Activated CD4-positive, alpha-beta T cell treated with anti-CD3 and anti-CD28 coated beads, Interleukin-2, amount 10 ng/mL, durations not matched to agents 24 days and 14 days (primary cell): ENCODE measurements around the gene MLANA. TPM values are rescaled to one million over a fixed set of nuclear protein-coding genes. Genes with fewer than 3 reads are reported as not detected.

ENCODE experiments used
- DNase-seq: peaks from one replicate; pipeline ENCODE4 v3.0.0; 2022
- H3K27ac Mint-ChIP-seq: one replicate; pipeline ENCODE4 v1.8.0; 2022; ENCODE audit warnings: mild to moderate bottlenecking, mixed read lengths
- H3K27me3 Mint-ChIP-seq: one replicate; pipeline ENCODE4 v1.8.0; 2022; ENCODE audit warnings: mixed read lengths
- H3K36me3 Mint-ChIP-seq: one replicate; pipeline ENCODE4 v1.8.0; 2022; ENCODE audit warnings: low read depth, mild to moderate bottlenecking, mixed read lengths
- H3K4me1 Mint-ChIP-seq: one replicate; pipeline ENCODE4 v1.8.0; 2021; ENCODE audit warnings: mixed read lengths
- H3K4me3 Mint-ChIP-seq: one replicate; pipeline ENCODE4 v1.8.0; 2022; ENCODE audit warnings: mild to moderate bottlenecking, moderate library complexity, mixed read lengths
- H3K9me3 Mint-ChIP-seq: one replicate; pipeline ENCODE4 v1.8.0; 2021; ENCODE audit warnings: mixed read lengths
- intact Hi-C: fragments of 100-400 bp; cut with micrococcal nuclease; formaldehyde crosslinking; loops from one replicate; pipeline ENCODE4 v1.15.1; 2023
- total RNA-seq: library from RNA; stranded (reverse); gene quantifications from 2 replicates; pipeline ENCODE4 v1.2.3, GENCODE V29; 2022

The MLANA gene, protein sequence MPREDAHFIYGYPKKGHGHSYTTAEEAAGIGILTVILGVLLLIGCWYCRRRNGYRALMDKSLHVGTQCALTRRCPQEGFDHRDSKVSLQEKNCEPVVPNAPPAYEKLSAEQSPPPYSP
- total RNA-seq = not detected in 2 replicates

DNA sequence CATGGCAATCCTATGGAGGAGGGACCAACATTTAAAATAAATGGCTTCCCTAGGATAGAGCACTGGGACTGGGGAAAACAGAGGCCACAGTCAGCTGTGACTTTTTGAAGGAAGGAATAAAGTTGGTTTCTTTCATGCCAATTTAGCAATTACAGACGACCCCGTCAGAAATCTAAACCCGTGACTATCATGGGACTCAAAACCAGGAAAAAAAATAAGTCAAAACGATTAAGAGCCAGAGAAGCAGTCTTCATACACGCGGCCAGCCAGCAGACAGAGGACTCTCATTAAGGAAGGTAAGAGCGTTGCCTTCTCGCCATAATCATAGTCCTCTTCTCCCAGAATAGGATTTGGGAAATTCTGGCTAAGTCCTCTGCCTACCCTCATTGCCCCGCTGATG, at the start of gene MLANA:
TSS of gene MLANA (plus strand) at position 249 of the 400 bp plus-strand sequence. CDS start 1,586 bp downstream, outside the sequence.
- Mint-ChIP-seq H3K4me3 (no peak within 1 kb of the TSS), H3K27ac (no peak within 1 kb of the TSS), H3K9me3 (no peaks in the 10 kb centered on the region), H3K36me3 (peaks cover 3% of the 10 kb centered on the region), H3K27me3 (no peaks in the 10 kb centered on the region), H3K4me1 (peaks cover 7% of the 10 kb centered on the region)
- intact Hi-C loops = no loop called here
- no peak for DNase-seq

DNA sequence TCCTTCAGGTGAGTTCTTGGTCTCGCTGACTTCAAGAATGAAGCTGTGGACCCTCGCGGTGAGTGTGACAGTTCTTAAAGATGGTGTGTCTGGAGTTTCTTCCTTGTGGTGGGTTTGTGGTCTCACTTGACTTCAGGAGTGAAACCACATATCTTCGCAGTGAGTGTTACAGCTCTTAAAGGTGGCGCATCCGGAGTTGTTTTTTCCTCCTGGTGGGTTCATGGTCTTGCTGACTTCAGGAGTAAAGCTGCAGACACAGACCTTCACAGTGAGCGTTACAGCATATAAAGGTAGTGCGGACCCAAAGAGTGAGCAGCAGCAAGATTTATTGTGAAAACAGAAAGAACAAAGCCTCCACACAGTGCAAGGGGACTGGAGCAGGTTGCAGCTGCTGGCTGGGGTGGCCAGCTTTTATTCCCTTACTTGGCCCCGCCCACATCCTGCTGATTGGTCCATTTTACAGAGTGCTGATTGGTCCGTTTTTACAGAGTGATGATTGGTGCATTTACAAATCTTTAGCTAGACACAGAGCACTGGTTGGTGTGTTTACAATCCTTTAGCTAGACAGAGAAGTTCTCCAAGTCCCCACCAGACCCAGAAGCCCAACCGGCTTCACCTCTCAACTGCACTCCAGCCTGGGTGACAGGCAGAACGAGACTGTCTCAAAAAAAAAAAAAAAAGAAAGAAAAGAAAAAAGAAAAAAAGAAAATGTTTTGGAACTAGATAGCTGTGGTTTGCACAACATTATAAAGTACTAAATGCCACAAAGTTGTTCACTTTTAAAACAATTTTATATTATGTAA, 48.7 kb upstream of the MLANA start:
- DNase-seq = peak; percentile 88
- Mint-ChIP-seq H3K27ac (peak overlapping the region; percentile 89), H3K4me3 (peak overlapping the region; percentile 76), H3K36me3 (peaks cover 15% of the 10 kb centered on the region), H3K27me3 (no peaks in the 10 kb centered on the region), H3K4me1 (peaks cover 65% of the 10 kb centered on the region), H3K9me3 (peaks cover 11% of the 10 kb centered on the region)
- intact Hi-C loops = loop anchor here (1.0 to 10.0 kb wide), 4 partner anchors 9 to 913 kb away; partner anchors contain the start of genes ERMP1 and KDM4C

DNA sequence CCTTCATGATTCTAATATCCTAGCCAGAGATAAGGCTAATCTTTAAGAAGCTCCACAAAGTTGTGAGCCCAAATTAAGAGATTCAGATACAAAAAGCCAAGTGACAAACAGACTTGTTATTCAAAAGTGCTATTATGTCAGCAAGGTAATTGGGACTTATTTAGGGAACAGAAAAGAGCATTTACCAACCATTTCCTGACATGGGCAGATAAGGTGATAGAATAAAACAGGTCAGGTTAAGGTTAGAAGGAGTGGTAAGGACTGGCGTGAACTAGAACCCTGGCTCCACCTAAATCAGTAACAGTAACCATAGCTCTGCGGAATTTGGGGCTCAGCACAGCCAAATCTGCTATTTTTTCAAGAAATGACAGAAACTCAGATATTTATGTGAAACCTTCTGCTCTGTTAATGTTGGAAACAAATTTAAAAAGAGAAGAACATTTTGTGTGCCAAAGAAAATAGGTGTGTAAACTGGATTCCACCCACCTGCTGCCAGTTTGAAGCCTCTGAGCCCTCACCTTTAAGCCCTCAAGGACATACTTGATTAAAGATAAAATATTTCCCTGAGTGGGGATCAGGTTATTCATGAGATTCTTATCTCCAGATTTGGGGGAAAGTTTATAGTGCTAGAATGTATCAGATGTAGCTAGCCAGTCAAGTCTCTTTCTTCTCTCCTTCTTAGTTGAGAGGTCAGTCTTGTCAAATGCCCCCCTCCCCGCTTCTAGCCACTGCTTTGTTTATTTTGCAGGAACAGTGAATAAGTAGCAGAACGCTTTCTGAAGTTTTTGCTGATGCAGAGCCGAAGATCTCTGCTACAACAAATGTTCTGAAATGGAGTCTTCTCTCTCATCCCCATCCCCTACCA, 47.5 kb upstream of the MLANA start:
- H3K27ac Mint-ChIP-seq = peak overlapping the region; percentile 91
- intact Hi-C loops = loop anchor here (5.0 to 10.0 kb wide), 2 partner anchors 861 to 912 kb away; partner anchors contain the start of gene KDM4C
- H3K9me3 Mint-ChIP-seq = peaks cover 11% of the 10 kb centered on the region
- H3K36me3 Mint-ChIP-seq = peaks cover 15% of the 10 kb centered on the region
- peak overlapping the region; percentile 73 for H3K4me3 Mint-ChIP-seq
- no peak for DNase-seq
- peaks cover 67% of the 10 kb centered on the region for H3K4me1 Mint-ChIP-seq
- H3K27me3 Mint-ChIP-seq = no peaks in the 10 kb centered on the region

DNA sequence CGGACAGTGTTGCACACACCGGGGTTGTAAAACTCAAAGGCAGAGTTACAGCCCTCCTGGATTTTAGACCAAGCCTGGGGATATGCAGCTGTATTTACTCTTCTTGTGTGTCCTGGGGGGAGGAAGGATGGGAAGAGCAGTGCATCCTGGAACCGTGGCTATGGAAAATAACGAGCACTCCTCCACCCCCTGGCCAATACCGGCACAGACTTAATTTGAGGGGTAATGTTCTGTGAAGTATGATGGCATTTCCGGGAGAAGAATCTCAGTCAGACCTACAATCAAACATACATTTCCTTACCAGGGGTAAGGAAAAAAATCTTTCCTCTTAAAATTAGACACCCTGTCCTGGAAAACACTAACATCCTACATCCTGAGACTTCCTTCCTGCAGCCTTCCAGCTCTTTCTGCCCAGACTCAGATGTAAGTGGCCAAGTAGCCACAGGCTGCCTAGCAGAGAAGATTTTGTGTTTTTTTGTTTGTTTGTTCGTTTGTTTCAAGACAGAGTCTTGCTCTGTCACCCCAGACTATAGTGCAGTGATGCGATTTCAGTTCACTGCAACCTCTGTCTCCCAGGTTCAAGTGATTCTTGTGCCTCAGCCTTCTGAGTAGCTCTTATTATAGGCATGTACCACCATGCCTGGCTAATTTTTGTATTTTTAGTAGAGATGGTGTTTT, 46.8 kb upstream of the MLANA start:
- H3K36me3 Mint-ChIP-seq = peaks cover 18% of the 10 kb centered on the region
- H3K27me3 Mint-ChIP-seq = no peaks in the 10 kb centered on the region
- intact Hi-C loops = loop anchor here (2.0 to 10.0 kb wide), 3 partner anchors 55 to 911 kb away; partner anchors contain the start of gene KDM4C
- peaks cover 11% of the 10 kb centered on the region for H3K9me3 Mint-ChIP-seq
- peaks cover 68% of the 10 kb centered on the region for H3K4me1 Mint-ChIP-seq
- H3K27ac Mint-ChIP-seq = peak overlapping the region; percentile 91
- H3K4me3 Mint-ChIP-seq = peak overlapping the region; percentile 73
- DNase-seq = peak; percentile 63

DNA sequence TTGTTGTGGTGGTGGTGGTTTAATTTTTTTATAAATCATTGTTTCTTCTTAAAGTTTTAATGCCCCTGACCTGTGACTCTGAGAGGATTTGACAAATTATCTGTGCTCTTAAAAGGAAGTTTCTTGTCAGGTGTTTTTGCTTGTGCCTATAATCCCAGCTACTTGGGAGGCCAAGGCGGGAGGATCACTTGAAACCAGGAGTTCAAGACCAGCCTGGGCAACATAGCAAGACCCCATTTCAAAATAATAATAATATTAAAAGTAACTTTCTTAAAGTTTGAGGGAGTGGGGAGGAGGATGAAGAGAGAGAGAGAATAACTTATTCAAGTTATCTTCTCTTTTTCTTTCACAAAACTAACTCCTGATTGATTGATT, 45.5 kb upstream of the MLANA start:
- no peak for DNase-seq
- Mint-ChIP-seq H3K4me1 (peaks cover 67% of the 10 kb centered on the region), H3K27me3 (no peaks in the 10 kb centered on the region), H3K36me3 (peaks cover 19% of the 10 kb centered on the region), H3K27ac (peak overlapping the region; percentile 91), H3K9me3 (peaks cover 11% of the 10 kb centered on the region), H3K4me3 (peak overlapping the region; percentile 73)
- intact Hi-C loops = loop anchor here (2.0 to 10.0 kb wide), 3 partner anchors 56 to 1053 kb away; partner anchors contain the start of genes KDM4C and RCL1

DNA sequence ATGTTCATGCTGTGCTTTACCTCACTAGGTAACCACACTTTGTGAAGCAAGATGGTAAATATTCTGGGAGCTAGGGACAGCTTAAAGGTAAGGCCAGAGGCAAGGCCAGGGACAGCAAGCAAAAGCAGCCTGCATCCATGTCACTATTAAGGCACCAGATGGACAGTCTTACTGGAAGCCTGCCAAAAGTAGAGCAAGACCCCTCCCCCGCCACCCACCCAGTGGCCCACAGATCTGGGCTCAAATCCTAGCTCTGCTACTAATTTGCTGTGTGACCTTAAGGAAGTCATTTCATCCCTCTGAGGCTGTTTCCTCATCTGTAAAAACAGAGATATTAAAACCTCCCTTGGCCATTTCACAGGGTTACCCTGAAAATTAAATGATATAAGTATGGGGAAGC, 44.6 kb upstream of the MLANA start:
- no peak for DNase-seq
- Mint-ChIP-seq H3K27ac (peak overlapping the region; percentile 81), H3K36me3 (peaks cover 19% of the 10 kb centered on the region), H3K4me3 (no peak overlapping the region), H3K4me1 (peaks cover 72% of the 10 kb centered on the region), H3K27me3 (no peaks in the 10 kb centered on the region), H3K9me3 (peaks cover 11% of the 10 kb centered on the region)
- intact Hi-C loops = loop anchor here (5.0 to 10.0 kb wide), 2 partner anchors 909 to 1054 kb away; partner anchors contain the start of genes KDM4C and RCL1

DNA sequence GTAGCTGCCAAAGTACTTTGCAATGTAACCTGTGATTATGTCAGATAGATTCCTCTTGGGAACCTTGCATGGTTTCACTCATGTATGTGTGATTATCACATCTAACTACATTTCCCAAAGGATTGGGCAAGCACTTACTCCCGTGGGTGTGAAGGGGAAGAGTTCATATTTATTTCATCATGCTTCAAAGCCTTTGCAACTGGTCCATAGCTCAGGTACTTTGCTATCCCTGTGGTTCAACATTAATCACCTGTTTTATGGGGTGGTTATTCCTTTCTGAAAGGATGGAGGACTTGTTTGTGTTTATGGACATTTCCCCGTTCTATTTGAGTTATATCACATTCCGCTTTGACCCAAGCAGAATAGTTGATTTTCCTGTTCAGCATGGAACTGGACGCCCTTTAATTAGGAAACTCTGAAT, 44.2 kb upstream of the MLANA start:
- Mint-ChIP-seq H3K4me3 (no peak overlapping the region), H3K4me1 (peaks cover 71% of the 10 kb centered on the region), H3K27ac (no peak overlapping the region), H3K36me3 (peaks cover 16% of the 10 kb centered on the region), H3K27me3 (no peaks in the 10 kb centered on the region), H3K9me3 (peaks cover 11% of the 10 kb centered on the region)
- DNase-seq = no peak
- intact Hi-C loops = loop anchor here (5.0 to 10.0 kb wide), 2 partner anchors 908 to 1054 kb away; partner anchors contain the start of genes KDM4C and RCL1

DNA sequence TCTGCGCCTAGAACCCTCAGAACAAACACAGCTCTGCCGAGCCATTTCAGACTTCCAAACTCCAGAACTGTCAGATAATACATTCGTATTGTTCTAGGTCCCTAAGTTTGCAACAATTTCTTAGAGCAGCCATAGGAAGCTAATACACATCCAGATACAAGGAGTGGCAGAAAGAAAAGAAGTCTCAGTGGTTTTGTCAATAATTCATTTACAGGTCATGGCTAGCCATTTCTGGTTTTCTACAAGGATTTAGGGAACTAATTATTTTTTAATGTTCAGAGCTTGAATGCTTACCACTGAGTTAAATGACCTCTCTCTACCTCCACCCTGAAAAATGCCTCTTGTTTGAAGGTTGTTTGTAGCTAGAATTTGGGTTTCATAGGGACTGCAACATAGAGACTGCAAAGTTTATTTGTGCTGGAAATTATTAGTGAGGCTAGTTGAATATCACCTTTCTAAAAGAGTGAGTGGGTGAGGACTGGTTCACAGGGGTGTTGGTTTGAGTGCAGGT, 42.3 kb upstream of the MLANA start:
- H3K27me3 Mint-ChIP-seq = no peaks in the 10 kb centered on the region
- H3K4me1 Mint-ChIP-seq = peaks cover 71% of the 10 kb centered on the region
- H3K27ac Mint-ChIP-seq = no peak overlapping the region
- no peak overlapping the region for H3K4me3 Mint-ChIP-seq
- intact Hi-C loops = loop anchor here (5.0 to 10.0 kb wide), 2 partner anchors 906 to 1056 kb away; partner anchors contain the start of genes KDM4C and RCL1
- no peak for DNase-seq
- peaks cover 5% of the 10 kb centered on the region for H3K9me3 Mint-ChIP-seq
- H3K36me3 Mint-ChIP-seq = peaks cover 14% of the 10 kb centered on the region

DNA sequence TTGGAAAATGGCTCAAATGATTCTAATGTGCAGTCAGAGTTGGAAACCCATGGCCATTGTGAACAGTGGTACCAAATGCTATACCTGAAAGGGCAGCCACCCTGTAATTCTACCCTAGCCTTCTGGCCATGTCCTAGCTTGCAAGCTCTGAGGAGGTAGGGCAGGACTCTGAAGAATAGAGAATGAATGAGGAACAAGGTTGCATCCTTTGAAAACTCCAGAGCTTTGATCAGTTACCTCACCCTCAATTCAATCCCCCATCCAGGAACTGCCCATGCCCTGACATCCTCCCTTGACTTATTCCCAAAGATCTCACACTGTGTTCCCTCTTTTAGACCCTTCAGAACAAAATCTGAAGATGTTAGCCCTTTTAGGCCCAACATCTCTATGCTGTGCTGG, 40.0 kb upstream of the MLANA start:
- Mint-ChIP-seq H3K4me3 (peak overlapping the region; percentile 48), H3K27ac (peak overlapping the region; percentile 27), H3K36me3 (peaks cover 21% of the 10 kb centered on the region), H3K27me3 (no peaks in the 10 kb centered on the region), H3K4me1 (peaks cover 62% of the 10 kb centered on the region), H3K9me3 (peaks cover 2% of the 10 kb centered on the region)
- DNase-seq = no peak
- intact Hi-C loops = loop anchor here (1.0 to 5.0 kb wide), 6 partner anchors 9 to 562 kb away; partner anchors contain the start of genes ERMP1, PLGRKT and UHRF2

DNA sequence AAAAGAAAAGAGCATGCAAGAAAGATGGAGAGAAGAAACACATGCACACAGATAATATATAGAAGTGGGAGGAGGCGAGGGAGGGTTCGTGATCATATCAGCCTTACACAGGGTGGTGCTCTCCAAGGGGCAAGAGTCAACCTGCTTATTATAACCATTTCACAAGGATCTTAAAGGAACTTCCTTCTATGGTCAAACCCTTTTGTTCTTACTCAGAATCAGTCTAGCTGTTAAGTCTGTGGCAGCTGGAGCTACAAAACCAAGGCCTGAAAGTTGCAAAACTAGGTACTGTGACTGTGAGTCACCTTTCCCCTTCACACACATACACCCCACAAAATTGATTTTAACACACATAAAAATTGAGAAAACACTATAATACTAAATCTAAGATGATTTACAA, 39.2 kb upstream of the MLANA start:
- Mint-ChIP-seq H3K4me1 (peaks cover 55% of the 10 kb centered on the region), H3K9me3 (peaks cover 4% of the 10 kb centered on the region), H3K4me3 (peak overlapping the region; percentile 48), H3K36me3 (peaks cover 22% of the 10 kb centered on the region), H3K27ac (peak overlapping the region; percentile 67), H3K27me3 (no peaks in the 10 kb centered on the region)
- DNase-seq = peak; percentile 84
- intact Hi-C loops = loop anchor here (1.0 to 5.0 kb wide), 6 partner anchors 10 to 561 kb away; partner anchors contain the start of genes ERMP1, PLGRKT and UHRF2

DNA sequence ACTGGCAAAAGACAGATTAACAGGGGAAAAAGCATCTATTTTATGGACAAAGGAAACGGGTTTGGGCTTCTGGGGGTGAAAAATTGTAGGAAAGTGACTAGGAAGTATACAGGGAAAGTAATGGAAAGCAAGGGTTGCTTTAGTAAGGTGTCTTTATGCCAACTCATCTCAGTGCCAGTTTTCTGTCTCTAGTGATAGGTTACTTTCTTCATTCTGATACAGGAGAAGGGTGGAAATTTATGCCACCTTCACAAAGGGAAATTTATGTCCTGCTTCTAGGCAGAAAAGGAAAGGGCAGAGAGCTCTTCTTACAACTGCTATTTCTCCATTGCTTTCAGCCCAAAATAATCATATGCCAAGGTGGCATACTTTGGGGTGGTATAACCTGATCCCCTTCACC, 37.7 kb upstream of the MLANA start:
- Mint-ChIP-seq H3K36me3 (peaks cover 28% of the 10 kb centered on the region), H3K4me1 (peaks cover 56% of the 10 kb centered on the region), H3K9me3 (peaks cover 4% of the 10 kb centered on the region), H3K27ac (peak overlapping the region; percentile 54), H3K4me3 (peak overlapping the region; percentile 8), H3K27me3 (no peaks in the 10 kb centered on the region)
- no peak for DNase-seq
- intact Hi-C loops = loop anchor here (5.0 kb wide), 3 partner anchors 396 to 559 kb away; partner anchors contain the start of genes PLGRKT and UHRF2

DNA sequence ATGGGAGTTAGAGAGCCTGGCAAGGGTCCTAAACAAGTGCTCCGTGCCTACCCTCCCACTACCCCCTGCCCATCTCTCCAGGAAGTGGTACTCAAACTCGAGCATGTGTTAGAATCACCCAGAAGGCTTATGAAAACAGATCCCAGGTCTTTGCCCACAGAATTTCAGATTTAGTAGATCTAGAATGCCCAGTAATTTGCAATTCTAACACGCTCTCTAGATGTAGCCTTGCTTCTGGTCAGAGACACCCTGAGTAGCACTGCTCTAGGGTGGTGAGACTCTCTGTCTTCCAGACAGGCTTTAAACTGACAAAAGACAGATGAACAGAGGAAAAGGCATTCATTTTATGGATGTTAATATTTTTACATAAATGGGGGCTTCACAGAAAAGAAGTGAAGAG, 37.1 kb upstream of the MLANA start:
- Mint-ChIP-seq H3K4me3 (peak overlapping the region; percentile 8), H3K27ac (peak overlapping the region; percentile 54), H3K36me3 (peaks cover 29% of the 10 kb centered on the region), H3K27me3 (no peaks in the 10 kb centered on the region), H3K9me3 (peaks cover 4% of the 10 kb centered on the region), H3K4me1 (peaks cover 54% of the 10 kb centered on the region)
- DNase-seq = no peak
- intact Hi-C loops = loop anchor here (5.0 kb wide), 3 partner anchors 396 to 559 kb away; partner anchors contain the start of genes PLGRKT and UHRF2
